Calu3 (cell line): ENCODE data around the gene TTC21A. TPM values are rescaled to one million over a fixed set of nuclear protein-coding genes. Genes with fewer than 3 reads are reported as not detected.

Source experiments
- BruUV-seq: library from RNA; stranded (reverse); fragments of 400-500 nt; replicated peaks from 2 replicates; lab custom pipeline; 2021; lab: Mats Ljungman, UMichigan
- CTCF ChIA-PET: fragments of 300-600 bp; sonication (Branson Sonifier 250); formaldehyde crosslinking; loops from one replicate; lab custom pipeline; 2022; ENCODE audit warnings: antibody characterized with exemption; lab: Charles Lee
- DNase-seq: peaks from one replicate; pipeline ENCODE4 v3.0.0; 2022
- H3K27ac Mint-ChIP-seq: one replicate; pipeline ENCODE4 v1.8.0; 2022; ENCODE audit warnings: mixed read lengths; ENCODE audit not compliant: unreplicated experiment
- H3K27me3 Mint-ChIP-seq: one replicate; pipeline ENCODE4 v1.8.0; 2022; ENCODE audit warnings: mixed read lengths; ENCODE audit not compliant: unreplicated experiment
- H3K36me3 Mint-ChIP-seq: one replicate; pipeline ENCODE4 v1.8.0; 2022; ENCODE audit warnings: mild to moderate bottlenecking, moderate library complexity, mixed read lengths; ENCODE audit not compliant: insufficient read depth, unreplicated experiment
- H3K4me1 Mint-ChIP-seq: one replicate; pipeline ENCODE4 v1.8.0; 2022; ENCODE audit warnings: mild to moderate bottlenecking, low read depth, mixed read lengths; ENCODE audit not compliant: unreplicated experiment
- H3K4me3 Mint-ChIP-seq: one replicate; pipeline ENCODE4 v1.8.0; 2022; ENCODE audit warnings: mild to moderate bottlenecking, low read depth, moderate library complexity, mixed read lengths; ENCODE audit not compliant: unreplicated experiment
- H3K9me3 Mint-ChIP-seq: one replicate; pipeline ENCODE4 v1.8.0; 2022; ENCODE audit warnings: low read depth, mixed read lengths; ENCODE audit not compliant: unreplicated experiment
- intact Hi-C: fragments of 100-400 bp; cut with micrococcal nuclease; formaldehyde crosslinking; loops from one replicate; pipeline ENCODE4 v1.10.0; 2022; ENCODE audit not compliant: unreplicated experiment
- total RNA-seq: library from RNA; stranded (reverse); gene quantifications from 2 replicates; pipeline ENCODE4 v1.2.3, GENCODE V29; 2022
- TF ChIP-seq, protein P1 (sequence below): fragments of 200-600 bp; IDR thresholded peaks from one replicate; pipeline ENCODE4 v1.8.0; 2022; ENCODE audit warnings: antibody characterized with exemption; ENCODE audit not compliant: unreplicated experiment

TTC21A gene
- total RNA-seq, 1 experiment from 2014 or later = 8.1 TPM

DNA sequence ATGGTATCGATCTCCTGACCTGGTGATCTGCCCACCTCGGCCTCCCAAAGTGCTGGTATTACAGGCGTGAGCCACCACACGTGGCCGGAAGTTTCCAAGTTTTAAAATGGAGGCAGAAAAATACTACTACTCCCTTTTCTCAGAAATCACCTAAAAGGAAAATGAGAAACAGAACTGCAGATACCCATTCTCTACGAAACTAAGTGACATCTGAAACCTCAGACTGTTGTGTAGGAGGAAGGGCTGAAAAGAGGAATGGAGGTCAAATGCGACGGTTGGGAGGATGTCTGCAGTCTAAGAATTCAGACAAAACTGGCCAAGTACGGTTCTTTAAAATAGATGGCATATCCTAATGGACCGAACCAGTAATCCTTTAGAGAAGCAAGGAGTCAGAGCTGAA lies 31.6 kb upstream of the TTC21A start:
- intact Hi-C loops = no loop called here
- CTCF ChIA-PET = no interaction called here

DNA sequence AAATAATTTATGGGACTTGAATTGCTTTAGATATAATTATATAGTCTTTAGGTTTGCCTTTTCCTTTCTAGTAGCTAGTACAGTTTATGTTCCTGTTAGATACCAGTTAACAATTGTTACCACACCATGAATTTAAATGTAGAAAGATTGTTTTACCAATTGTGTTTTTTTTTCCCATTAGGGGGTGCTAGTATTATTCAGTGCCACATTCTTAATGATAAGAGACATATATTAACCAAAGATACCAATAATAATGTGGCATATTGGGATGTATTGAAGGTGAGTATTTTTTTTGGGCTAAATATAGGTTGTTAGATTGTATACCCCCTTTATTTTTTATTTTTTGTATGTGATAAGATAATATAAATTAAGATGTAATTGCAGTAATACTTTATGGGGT lies 27.9 kb upstream of the TTC21A start:
- BruUV-seq = no TSS peak
- peaks cover 20% of the 10 kb centered on the region for H3K36me3 Mint-ChIP-seq
- no peak overlapping the region for H3K27ac Mint-ChIP-seq
- H3K9me3 Mint-ChIP-seq = no peaks in the 10 kb centered on the region
- no peak overlapping the region for H3K4me3 Mint-ChIP-seq
- intact Hi-C loops = no loop called here
- no peak for DNase-seq
- H3K4me1 Mint-ChIP-seq = no peaks in the 10 kb centered on the region
- CTCF ChIA-PET = interaction anchor here (0.7 kb wide), 1 partner anchor 38 kb away, joined by 4 read pairs; no protein-coding TSS in a partner anchor
- TF ChIP-seq, protein P1, sequence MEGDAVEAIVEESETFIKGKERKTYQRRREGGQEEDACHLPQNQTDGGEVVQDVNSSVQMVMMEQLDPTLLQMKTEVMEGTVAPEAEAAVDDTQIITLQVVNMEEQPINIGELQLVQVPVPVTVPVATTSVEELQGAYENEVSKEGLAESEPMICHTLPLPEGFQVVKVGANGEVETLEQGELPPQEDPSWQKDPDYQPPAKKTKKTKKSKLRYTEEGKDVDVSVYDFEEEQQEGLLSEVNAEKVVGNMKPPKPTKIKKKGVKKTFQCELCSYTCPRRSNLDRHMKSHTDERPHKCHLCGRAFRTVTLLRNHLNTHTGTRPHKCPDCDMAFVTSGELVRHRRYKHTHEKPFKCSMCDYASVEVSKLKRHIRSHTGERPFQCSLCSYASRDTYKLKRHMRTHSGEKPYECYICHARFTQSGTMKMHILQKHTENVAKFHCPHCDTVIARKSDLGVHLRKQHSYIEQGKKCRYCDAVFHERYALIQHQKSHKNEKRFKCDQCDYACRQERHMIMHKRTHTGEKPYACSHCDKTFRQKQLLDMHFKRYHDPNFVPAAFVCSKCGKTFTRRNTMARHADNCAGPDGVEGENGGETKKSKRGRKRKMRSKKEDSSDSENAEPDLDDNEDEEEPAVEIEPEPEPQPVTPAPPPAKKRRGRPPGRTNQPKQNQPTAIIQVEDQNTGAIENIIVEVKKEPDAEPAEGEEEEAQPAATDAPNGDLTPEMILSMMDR = no peak
- no peaks in the 10 kb centered on the region for H3K27me3 Mint-ChIP-seq

More for the DNA sequence above, 31.6 kb upstream of the TTC21A start:
- DNase-seq = no peak
- no TSS peak for BruUV-seq
- TF ChIP-seq, protein P1 = no peak
- Mint-ChIP-seq H3K9me3 (no peaks in the 10 kb centered on the region), H3K27ac (no peak overlapping the region), H3K4me3 (no peak overlapping the region), H3K36me3 (peaks cover 16% of the 10 kb centered on the region), H3K4me1 (no peaks in the 10 kb centered on the region), H3K27me3 (no peaks in the 10 kb centered on the region)

DNA sequence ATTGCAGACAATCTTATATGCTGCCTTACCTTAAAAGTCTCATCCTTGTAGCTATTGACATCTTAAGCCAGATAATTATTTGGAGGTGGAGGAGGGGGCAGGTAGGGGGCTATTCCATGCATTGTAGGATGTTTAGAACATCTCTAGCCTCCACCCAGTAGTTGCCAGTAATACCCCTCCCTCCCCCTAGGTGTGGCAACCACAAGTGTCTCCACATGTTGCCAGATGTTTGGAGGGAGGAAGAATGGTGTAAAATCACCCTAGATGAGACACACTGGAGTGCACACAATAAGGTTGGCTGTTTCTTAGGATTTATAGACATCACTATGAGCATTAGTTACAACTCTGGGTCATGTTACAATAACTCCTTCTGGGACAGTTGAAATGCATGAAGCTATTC lies 27.5 kb upstream of the TTC21A start:
- no peaks in the 10 kb centered on the region for H3K4me1 Mint-ChIP-seq
- CTCF ChIA-PET = interaction anchor here (0.7 kb wide), 1 partner anchor 37 kb away, joined by 4 read pairs; no protein-coding TSS in a partner anchor
- no peak overlapping the region for H3K4me3 Mint-ChIP-seq
- H3K9me3 Mint-ChIP-seq = no peaks in the 10 kb centered on the region
- no peaks in the 10 kb centered on the region for H3K27me3 Mint-ChIP-seq
- intact Hi-C loops = no loop called here
- TF ChIP-seq, protein P1 = no peak
- DNase-seq = no peak
- H3K27ac Mint-ChIP-seq = no peak overlapping the region
- H3K36me3 Mint-ChIP-seq = peaks cover 16% of the 10 kb centered on the region
- no TSS peak for BruUV-seq

DNA sequence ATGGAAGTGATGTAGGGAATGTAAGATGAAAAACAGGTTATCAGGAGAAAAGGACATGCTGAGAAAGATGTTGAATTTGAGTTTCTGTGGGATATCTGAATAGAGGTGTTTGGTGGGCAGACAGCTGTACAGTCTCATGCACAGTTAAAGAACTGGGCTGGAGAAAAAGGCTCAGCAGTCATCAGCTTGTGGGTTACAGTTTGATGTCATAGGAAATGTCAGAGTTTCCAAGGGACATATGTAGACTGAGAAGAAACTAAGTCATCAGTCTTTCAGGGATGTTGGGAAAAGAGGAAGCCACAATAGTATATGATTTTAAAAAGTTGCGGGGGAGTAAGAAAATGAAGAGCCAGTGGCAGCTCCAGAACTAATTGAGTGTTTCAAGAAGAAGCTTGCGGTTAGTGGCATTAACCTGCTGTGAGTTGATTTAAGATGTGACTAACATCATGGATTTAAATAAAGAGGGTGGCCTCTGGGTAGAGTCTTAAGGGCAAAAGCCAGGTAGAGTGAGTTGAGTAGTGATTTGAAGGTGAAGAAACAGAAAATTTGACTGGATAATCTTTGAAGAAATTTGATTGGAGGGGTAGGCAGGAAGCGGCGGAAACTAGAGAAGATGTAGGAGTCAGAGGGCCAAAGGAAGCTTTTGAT lies 24.7 kb upstream of the TTC21A start:
- intact Hi-C loops = no loop called here
- no peaks in the 10 kb centered on the region for H3K27me3 Mint-ChIP-seq
- H3K9me3 Mint-ChIP-seq = no peaks in the 10 kb centered on the region
- no TSS peak for BruUV-seq
- TF ChIP-seq, protein P1 = no peak
- H3K27ac Mint-ChIP-seq = no peak overlapping the region
- no peaks in the 10 kb centered on the region for H3K4me1 Mint-ChIP-seq
- H3K4me3 Mint-ChIP-seq = no peak overlapping the region
- no peak for DNase-seq
- CTCF ChIA-PET = no interaction called here
- peaks cover 4% of the 10 kb centered on the region for H3K36me3 Mint-ChIP-seq
